Measurements from ENCODE around the gene PPFIBP1.

- TF ChIP-seq POLR2AphosphoS5 (IDR thresholded peaks at IDR 0.05; ENCODE audit: low read depth, low read length): no peak
- no peak for TF ChIP-seq TAF1 (IDR thresholded peaks at IDR 0.05; ENCODE audit: borderline replicate concordance, low read depth, low read length)
Observed at GRCh38 chr12:27604431-27604830, 80.4 kb downstream of the PPFIBP1 start.

All from GM12892 (cell line).